Vagina (tissue), 2 donors: ENCODE data around the gene SCN3A. TPM values are rescaled to one million over a fixed set of nuclear protein-coding genes. Genes with fewer than 3 reads are reported as not detected.

Experiments
- DNase-seq, 2 donors: peaks; one replicate each; pipeline ENCODE4 v3.0.0-alpha.2; 2017; ENCODE audit errors: extremely low spot score in 2 of 2
- H3K27ac ChIP-seq: fragments of 200-600 bp; sonication (generic); one replicate; pipeline ENCODE4 v1.5.1; 2019
- H3K27me3 ChIP-seq: fragments of 200-600 bp; sonication (generic); one replicate; pipeline ENCODE4 v1.5.1; 2019
- H3K36me3 ChIP-seq, 2 donors: fragments of 200-600 bp; sonication (generic); one replicate each; pipeline ENCODE4 v1.5.1; 2017 to 2019
- H3K4me1 ChIP-seq: fragments of 200-600 bp; sonication (generic); one replicate; pipeline ENCODE4 v1.5.1; 2019
- H3K4me3 ChIP-seq, 2 donors: fragments of 200-600 bp; sonication (generic); 1 replicate in 1 of 2; 2 replicates in 1 of 2; pipeline ENCODE4 v1.5.1; 2016 to 2019
- H3K9me3 ChIP-seq: fragments of 200-600 bp; sonication (generic); one replicate; pipeline ENCODE4 v1.5.1; 2019
- CTCF ChIP-seq, 3 experiments: fragments of 450-650 bp in 2 of 3; fragments of 200-600 bp in 1 of 3; sonication (generic) in 1 of 3; IDR thresholded peaks; one replicate each; pipeline ENCODE4 v1.5.1; 2017 to 2019; ENCODE audit warnings: antibody characterized with exemption in 3 of 3, mild to moderate bottlenecking in 2 of 3, moderate library complexity in 2 of 3
- POLR2A ChIP-seq, 2 donors: fragments of 450-650 bp; IDR thresholded peaks; one replicate each; pipeline ENCODE4 v1.6.1; 2017; ENCODE audit warnings: antibody characterized with exemption in 2 of 2, mild to moderate bottlenecking in 2 of 2, moderate library complexity in 2 of 2
- POLR2AphosphoS5 ChIP-seq, 2 donors: sonication (generic); formaldehyde crosslinking; IDR thresholded peaks; one replicate each; pipeline ENCODE4 v1.9.0; 2017; ENCODE audit warnings: antibody characterized with exemption in 2 of 2, mild to moderate bottlenecking in 2 of 2, low read depth in 1 of 2; ENCODE audit not compliant: insufficient read depth in 1 of 2
- intact Hi-C: fragments of 100-400 bp; cut with DNase I; formaldehyde crosslinking; loops from one replicate; pipeline ENCODE4 v1.15.1; 2023
- total RNA-seq: library from RNA; depleted of rRNA; stranded (reverse); fragments of >200 nt; gene quantifications from one replicate; pipeline ENCODE4 v1.2.3, GENCODE V29; 2016

SCN3A gene
- total RNA-seq, 1 donor from 2014 or later = 2.0 TPM

GRCh38 chr2:165057931-165058330 is 145.9 kb downstream of the SCN3A start:
- Histone ChIP-seq H3K4me1 (no peaks in the 10 kb centered on the region), H3K27ac (no peak overlapping the region), H3K27me3 (no peaks in the 10 kb centered on the region), H3K4me3 (no peak overlapping the region), H3K36me3 (no peaks in the 10 kb centered on the region), H3K9me3 (no peaks in the 10 kb centered on the region)
- no peak for DNase-seq
- intact Hi-C loops = no loop called here
- no peak for TF ChIP-seq CTCF (IDR thresholded peaks at IDR 0.05)
- TF ChIP-seq POLR2AphosphoS5 (IDR thresholded peaks at IDR 0.05; ENCODE audit: insufficient read depth in 1 of 2, low read depth in 1 of 2) = no peak
- TF ChIP-seq POLR2A (IDR thresholded peaks at IDR 0.05) = no peak

GRCh38 chr2:165057308-165057707 is 146.5 kb downstream of the SCN3A start:
- DNase-seq = no peak
- no peaks in the 10 kb centered on the region for H3K4me1 ChIP-seq
- no peak overlapping the region for H3K4me3 ChIP-seq
- no peaks in the 10 kb centered on the region for H3K36me3 ChIP-seq
- TF ChIP-seq POLR2A (IDR thresholded peaks at IDR 0.05) = no peak
- TF ChIP-seq POLR2AphosphoS5 (IDR thresholded peaks at IDR 0.05; ENCODE audit: insufficient read depth in 1 of 2, low read depth in 1 of 2) = no peak
- no peak for TF ChIP-seq CTCF (IDR thresholded peaks at IDR 0.05)
- H3K27me3 ChIP-seq = no peaks in the 10 kb centered on the region
- intact Hi-C loops = no loop called here
- no peak overlapping the region for H3K27ac ChIP-seq
- H3K9me3 ChIP-seq = no peaks in the 10 kb centered on the region

GRCh38 chr2:165056564-165056963 is 147.3 kb downstream of the SCN3A start:
- DNase-seq = no peak
- no peak overlapping the region for H3K27ac ChIP-seq
- H3K36me3 ChIP-seq = no peaks in the 10 kb centered on the region
- no peaks in the 10 kb centered on the region for H3K4me1 ChIP-seq
- H3K9me3 ChIP-seq = no peaks in the 10 kb centered on the region
- TF ChIP-seq POLR2A (IDR thresholded peaks at IDR 0.05) = no peak
- no peak for TF ChIP-seq CTCF (IDR thresholded peaks at IDR 0.05)
- no peak for TF ChIP-seq POLR2AphosphoS5 (IDR thresholded peaks at IDR 0.05; ENCODE audit: insufficient read depth in 1 of 2, low read depth in 1 of 2)
- intact Hi-C loops = no loop called here
- H3K4me3 ChIP-seq = no peak overlapping the region
- no peaks in the 10 kb centered on the region for H3K27me3 ChIP-seq

- intact Hi-C loops = no loop called here
- no peak for DNase-seq
Observed at GRCh38 chr2:165055082-165055851, 148.6 kb downstream of the SCN3A start.

More at GRCh38 chr2:165055082-165055851, 148.6 kb downstream of the SCN3A start:
- Histone ChIP-seq H3K4me1 (no peaks in the 10 kb centered on the region), H3K36me3 (no peaks in the 10 kb centered on the region), H3K4me3 (no peak overlapping the region), H3K9me3 (no peaks in the 10 kb centered on the region), H3K27ac (no peak overlapping the region), H3K27me3 (no peaks in the 10 kb centered on the region)
- no peak for TF ChIP-seq POLR2AphosphoS5 (IDR thresholded peaks at IDR 0.05; ENCODE audit: insufficient read depth in 1 of 2, low read depth in 1 of 2)
- no peak for TF ChIP-seq POLR2A (IDR thresholded peaks at IDR 0.05)
- TF ChIP-seq CTCF (IDR thresholded peaks at IDR 0.05) = no peak
